Measurements from ENCODE around the gene TAF12. TPM values are rescaled to one million over a fixed set of nuclear protein-coding genes. Genes with fewer than 3 reads are reported as not detected.

TAF12 gene
- total and polyA plus RNA-seq, 10 of the 15 experiments (the other 5 are each of a cell fraction or from before 2014, with no cell fraction given) = 18.3 to 43.3 (median 28.6) TPM

DNA sequence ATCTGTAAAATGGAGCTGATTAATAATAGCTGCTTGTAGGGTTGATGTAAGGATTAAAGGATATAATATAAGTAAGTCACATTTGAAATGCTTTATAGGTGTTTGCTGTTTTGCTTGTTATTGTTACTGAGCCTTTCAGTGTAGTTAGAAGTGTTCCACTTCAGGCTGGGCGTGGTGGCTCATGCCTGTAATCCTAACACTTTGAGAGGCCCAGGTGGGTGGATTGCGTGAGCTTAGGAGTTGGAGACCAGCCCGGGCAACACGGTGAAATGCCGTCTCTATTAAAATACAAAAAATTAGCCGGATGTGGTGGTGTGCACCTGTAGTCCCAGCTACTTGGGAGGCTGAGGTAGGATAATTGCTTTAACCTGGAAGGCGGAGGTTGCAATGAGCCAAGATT lies 77.8 kb downstream of the TAF12 start:
- Histone ChIP-seq H3K4me1 (ENCODE audit: control insufficient read depth, insufficient read depth, low read length) (no peaks in the 10 kb centered on the region), H3K36me3 (ENCODE audit: control insufficient read depth in 2 of 2, insufficient read depth in 2 of 2, low read length in 1 of 2) (peaks cover 10 to 21% of the 10 kb centered on the region in 2 experiments), H3K79me2 (ENCODE audit: control insufficient read depth, insufficient read depth, low read length) (no peaks in the 10 kb centered on the region), H3K9me3 (replicated peaks; ENCODE audit: control insufficient read depth, insufficient read depth, low read length) (no peaks in the 10 kb centered on the region), H3K4me2 (ENCODE audit: control insufficient read depth, insufficient read depth) (no peak overlapping the region), H4K20me1 (ENCODE audit: control insufficient read depth, insufficient read depth) (no peaks in the 10 kb centered on the region), H3K9ac (ENCODE audit: control insufficient read depth, insufficient read depth, low read length) (no peak overlapping the region), H3K27ac (ENCODE audit: control insufficient read depth, insufficient read depth) (no peak overlapping the region), H2AFZ (ENCODE audit: control insufficient read depth, low read depth, low read length) (no peak overlapping the region), H3K4me3 (no peak overlapping the region), H3K27me3 (replicated peaks in 1 of 2; ENCODE audit: control insufficient read depth in 2 of 2, insufficient read depth in 2 of 2, low read length in 1 of 2) (no peaks in the 10 kb centered on the region)
- intact Hi-C loops (cut with micrococcal nuclease; ENCODE audit: unreplicated experiment) (no loop called here), in situ Hi-C loops (cut with MboI) (no loop called here)
- BruUV-seq (replicated peaks) = no TSS peak
- DNase-seq (ENCODE audit: low read depth, low spot score) (no peak), ATAC-seq (no peak), FAIRE-seq (no peak)
- ChIA-PET POLR2A (interaction anchor here (1.3 kb wide), 1 partner anchor 17 kb away, joined by 3 read pairs; no protein-coding TSS in a partner anchor), RAD21 (ENCODE audit: unreplicated experiment) (no interaction called here), CTCF (interaction anchor here (0.5 to 1.6 kb wide), 4 partner anchors 12 to 316 kb away, joined by 3 to 6 read pairs (median 4); no protein-coding TSS in a partner anchor), SMC1A (ENCODE audit: uncharacterized antibody, unreplicated experiment) (interaction anchor here (0.8 to 1.5 kb wide), 5 partner anchors 12 to 38 kb away, joined by 3 to 5 read pairs (median 3); partner anchors contain the start of gene TRNAU1AP)
- TF ChIP-seq IKZF2 (IDR thresholded peaks at IDR 0.05) (no peak), TCF7 (IDR thresholded peaks at IDR 0.05; ENCODE audit: borderline replicate concordance) (no peak), NFYA (IDR thresholded peaks at IDR 0.05; ENCODE audit: borderline replicate concordance, low read depth, low read length) (no peak), KLF5 (IDR thresholded peaks at IDR 0.05; ENCODE audit: partially characterized antibody) (no peak), ZNF622 (IDR thresholded peaks at IDR 0.05) (no peak), CREM (IDR thresholded peaks at IDR 0.05; ENCODE audit: low read depth) (no peak), HDAC2 (IDR thresholded peaks at IDR 0.05) (no peak)
- TF ChIP-seq, protein P1, sequence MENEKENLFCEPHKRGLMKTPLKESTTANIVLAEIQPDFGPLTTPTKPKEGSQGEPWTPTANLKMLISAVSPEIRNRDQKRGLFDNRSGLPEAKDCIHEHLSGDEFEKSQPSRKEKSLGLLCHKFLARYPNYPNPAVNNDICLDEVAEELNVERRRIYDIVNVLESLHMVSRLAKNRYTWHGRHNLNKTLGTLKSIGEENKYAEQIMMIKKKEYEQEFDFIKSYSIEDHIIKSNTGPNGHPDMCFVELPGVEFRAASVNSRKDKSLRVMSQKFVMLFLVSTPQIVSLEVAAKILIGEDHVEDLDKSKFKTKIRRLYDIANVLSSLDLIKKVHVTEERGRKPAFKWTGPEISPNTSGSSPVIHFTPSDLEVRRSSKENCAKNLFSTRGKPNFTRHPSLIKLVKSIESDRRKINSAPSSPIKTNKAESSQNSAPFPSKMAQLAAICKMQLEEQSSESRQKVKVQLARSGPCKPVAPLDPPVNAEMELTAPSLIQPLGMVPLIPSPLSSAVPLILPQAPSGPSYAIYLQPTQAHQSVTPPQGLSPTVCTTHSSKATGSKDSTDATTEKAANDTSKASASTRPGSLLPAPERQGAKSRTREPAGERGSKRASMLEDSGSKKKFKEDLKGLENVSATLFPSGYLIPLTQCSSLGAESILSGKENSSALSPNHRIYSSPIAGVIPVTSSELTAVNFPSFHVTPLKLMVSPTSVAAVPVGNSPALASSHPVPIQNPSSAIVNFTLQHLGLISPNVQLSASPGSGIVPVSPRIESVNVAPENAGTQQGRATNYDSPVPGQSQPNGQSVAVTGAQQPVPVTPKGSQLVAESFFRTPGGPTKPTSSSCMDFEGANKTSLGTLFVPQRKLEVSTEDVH (IDR thresholded peaks at IDR 0.05; ENCODE audit: low read depth, partially characterized antibody) = no peak
- TF ChIP-seq, protein P2, sequence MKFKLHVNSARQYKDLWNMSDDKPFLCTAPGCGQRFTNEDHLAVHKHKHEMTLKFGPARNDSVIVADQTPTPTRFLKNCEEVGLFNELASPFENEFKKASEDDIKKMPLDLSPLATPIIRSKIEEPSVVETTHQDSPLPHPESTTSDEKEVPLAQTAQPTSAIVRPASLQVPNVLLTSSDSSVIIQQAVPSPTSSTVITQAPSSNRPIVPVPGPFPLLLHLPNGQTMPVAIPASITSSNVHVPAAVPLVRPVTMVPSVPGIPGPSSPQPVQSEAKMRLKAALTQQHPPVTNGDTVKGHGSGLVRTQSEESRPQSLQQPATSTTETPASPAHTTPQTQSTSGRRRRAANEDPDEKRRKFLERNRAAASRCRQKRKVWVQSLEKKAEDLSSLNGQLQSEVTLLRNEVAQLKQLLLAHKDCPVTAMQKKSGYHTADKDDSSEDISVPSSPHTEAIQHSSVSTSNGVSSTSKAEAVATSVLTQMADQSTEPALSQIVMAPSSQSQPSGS (IDR thresholded peaks at IDR 0.05; ENCODE audit: low read length) = no peak
- TF ChIP-seq, protein P3, sequence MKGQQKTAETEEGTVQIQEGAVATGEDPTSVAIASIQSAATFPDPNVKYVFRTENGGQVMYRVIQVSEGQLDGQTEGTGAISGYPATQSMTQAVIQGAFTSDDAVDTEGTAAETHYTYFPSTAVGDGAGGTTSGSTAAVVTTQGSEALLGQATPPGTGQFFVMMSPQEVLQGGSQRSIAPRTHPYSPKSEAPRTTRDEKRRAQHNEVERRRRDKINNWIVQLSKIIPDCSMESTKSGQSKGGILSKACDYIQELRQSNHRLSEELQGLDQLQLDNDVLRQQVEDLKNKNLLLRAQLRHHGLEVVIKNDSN (IDR thresholded peaks at IDR 0.05; ENCODE audit: borderline replicate concordance, extremely low read length, insufficient read depth, low read depth, low read length) = no peak
- WGBS (ENCODE audit: insufficient coverage, insufficient replicate concordance, low lambda C conversion rate, missing lambda C conversion rate) = 98% methylated on average over 7 of the region's 7 CpGs

Measured in GM12878 (cell line).